Stimulated activated memory B cell treated with anti-CD40 and anti-IgM and Interleukin-4, amounts not matched to agents 10 μg/mL and 1 μg/mL and 100 μg/mL, for 72 hours (primary cell): ENCODE results near the gene WASHC4.
"Not testable (repeated sequence)": the region's sequence is repeated elsewhere in the genome, so short reads cannot be mapped to it uniquely, and the experiment has no call there.

Source experiments
- ATAC-seq: fragments of 150-1000 bp; cut with Tn5 transposase; 2 replicates; pipeline ENCODE4 v1.10.0; 2021
- H3K27ac Mint-ChIP-seq: one replicate; pipeline ENCODE4 v1.8.0; 2022; ENCODE audit warnings: mild to moderate bottlenecking, mixed read lengths
- H3K27me3 Mint-ChIP-seq: one replicate; pipeline ENCODE4 v1.8.0; 2022; ENCODE audit warnings: mixed read lengths
- H3K36me3 Mint-ChIP-seq: one replicate; pipeline ENCODE4 v1.8.0; 2022; ENCODE audit warnings: mixed read lengths
- H3K4me1 Mint-ChIP-seq: one replicate; pipeline ENCODE4 v1.8.0; 2022; ENCODE audit warnings: mixed read lengths
- H3K4me3 Mint-ChIP-seq: one replicate; pipeline ENCODE4 v1.8.0; 2022; ENCODE audit warnings: mild to moderate bottlenecking, moderate library complexity, mixed read lengths
- H3K9me3 Mint-ChIP-seq: one replicate; pipeline ENCODE4 v1.8.0; 2022; ENCODE audit warnings: mixed read lengths

The WASHC4 gene

DNA sequence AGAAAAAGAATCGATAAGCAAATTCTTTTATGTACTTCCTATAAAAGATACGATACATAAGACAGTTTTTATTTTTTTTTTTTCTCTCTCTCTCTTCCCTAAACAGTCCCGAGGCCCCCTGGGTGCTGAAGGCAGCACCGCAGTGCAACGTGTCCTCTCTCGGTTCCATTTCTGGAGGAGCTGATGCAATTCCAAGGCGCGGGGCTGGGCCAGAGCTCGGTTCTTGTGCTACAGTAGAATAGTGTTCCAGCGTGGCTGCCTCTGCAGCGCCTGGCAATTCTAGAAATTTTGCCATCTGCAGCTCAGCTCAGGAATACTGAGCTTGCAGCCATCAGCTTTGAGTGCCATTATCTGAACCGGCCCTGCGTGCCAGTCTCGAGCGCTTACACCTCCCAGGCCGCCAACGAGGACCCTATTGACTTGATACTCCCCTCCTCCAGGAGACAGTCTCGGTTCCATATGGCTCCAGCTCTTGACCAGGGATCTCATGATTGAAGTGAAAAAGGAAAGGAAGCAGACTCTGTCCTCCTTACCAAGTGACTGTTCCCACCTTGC, 23.9 kb upstream of the WASHC4 start:
- H3K36me3 Mint-ChIP-seq = no peaks in the 10 kb centered on the region
- H3K27ac Mint-ChIP-seq = no peak overlapping the region
- peak; percentile 34 for ATAC-seq
- H3K4me3 Mint-ChIP-seq = peak overlapping the region; percentile 72
- H3K27me3 Mint-ChIP-seq = peaks cover 30% of the 10 kb centered on the region
- no peaks in the 10 kb centered on the region for H3K9me3 Mint-ChIP-seq
- peaks cover 10% of the 10 kb centered on the region for H3K4me1 Mint-ChIP-seq

DNA sequence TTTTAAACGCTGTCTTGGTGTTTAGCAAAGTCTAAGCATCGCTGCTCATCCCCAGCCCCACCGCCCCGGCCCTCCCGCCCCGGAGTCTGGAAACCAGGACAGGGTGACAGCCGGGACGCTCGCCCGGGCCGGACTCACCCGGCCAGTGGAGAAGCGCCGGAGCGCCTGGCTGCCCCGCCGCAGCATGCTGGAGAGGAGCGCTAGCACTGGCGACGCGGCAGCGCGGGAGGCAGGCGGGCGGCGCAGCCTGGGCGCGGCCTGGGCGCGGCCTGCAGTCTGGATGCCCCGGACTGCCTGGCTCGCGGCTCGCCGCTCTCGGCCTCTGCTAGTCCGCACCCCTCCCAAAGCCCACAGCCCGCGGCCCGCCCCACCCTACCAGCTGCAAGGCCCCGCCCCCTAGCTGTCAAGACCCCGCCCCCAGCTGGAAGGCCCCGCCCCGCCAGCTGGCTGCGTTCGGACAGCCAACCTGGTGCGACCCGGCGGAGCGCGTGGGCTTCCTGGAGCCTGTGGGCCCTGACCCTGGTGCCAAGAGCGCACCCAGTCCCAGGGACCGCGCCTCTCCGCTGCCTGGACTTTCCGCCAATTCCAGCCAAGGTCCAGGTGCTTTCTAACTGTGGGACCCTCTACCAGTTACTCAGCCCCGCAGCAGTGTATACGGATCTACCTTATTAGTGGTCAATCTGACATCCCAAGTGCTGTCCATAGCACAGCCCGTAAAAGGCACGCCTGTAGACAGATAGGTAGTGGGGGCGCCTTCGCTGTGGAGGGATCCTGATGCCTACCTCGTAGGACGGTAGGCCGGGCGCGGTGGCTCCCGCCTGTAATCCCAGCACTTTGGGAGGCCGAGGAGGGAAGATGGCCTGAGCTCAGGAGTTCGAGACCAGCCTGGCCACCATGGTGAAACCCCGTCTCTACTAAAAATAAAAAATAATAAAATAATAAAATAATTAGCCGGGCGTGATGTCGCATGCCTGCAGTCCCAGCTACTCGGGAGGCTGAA, 23.0 kb upstream of the WASHC4 start, which contains the start of gene ALDH1L2:
Gene ALDH1L2 (minus strand): TSS at position 208 of the 1,000 bp plus-strand sequence. CDS start 22 bp downstream, at position 186.
- Mint-ChIP-seq H3K9me3 (no peaks in the 10 kb centered on the region), H3K4me3 (peak within 1 kb of the TSS; percentile 72), H3K27ac (no peak within 1 kb of the TSS), H3K27me3 (peaks cover 30% of the 10 kb centered on the region), H3K4me1 (peaks cover 10% of the 10 kb centered on the region), H3K36me3 (no peaks in the 10 kb centered on the region)
- ATAC-seq = peak; percentile 91

- no peaks in the 10 kb centered on the region for H3K36me3 Mint-ChIP-seq
- H3K27me3 Mint-ChIP-seq = peaks cover 30% of the 10 kb centered on the region
- H3K9me3 Mint-ChIP-seq = no peaks in the 10 kb centered on the region
- H3K4me3 Mint-ChIP-seq = peak overlapping the region; percentile 3
- ATAC-seq = no peak
- H3K4me1 Mint-ChIP-seq = peaks cover 10% of the 10 kb centered on the region
- H3K27ac Mint-ChIP-seq = no peak overlapping the region
Measured at GRCh38 chr12:105085501-105085900, 22.0 kb upstream of the WASHC4 start.

DNA sequence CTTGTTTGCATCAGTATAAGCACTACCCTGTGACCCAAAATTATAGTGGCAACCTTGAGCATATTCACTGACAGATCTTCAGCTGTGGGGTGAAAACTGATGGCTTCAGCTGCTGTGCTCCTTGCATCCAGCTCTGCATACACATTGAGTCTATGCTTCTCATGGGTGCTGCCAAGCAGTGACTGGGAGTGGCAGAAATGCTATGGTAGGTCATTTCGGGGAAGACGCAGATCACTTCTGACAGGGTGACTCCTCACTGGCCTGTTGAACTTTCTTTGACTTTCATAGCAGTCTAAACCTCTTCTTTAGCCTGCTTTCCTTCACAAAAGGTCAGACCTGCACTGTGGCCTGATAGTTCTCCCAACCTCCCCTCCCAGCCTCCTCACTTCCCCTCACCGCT, 17.7 kb upstream of the WASHC4 start:
- H3K4me3 Mint-ChIP-seq = no peak overlapping the region
- peaks cover 10% of the 10 kb centered on the region for H3K27me3 Mint-ChIP-seq
- no peaks in the 10 kb centered on the region for H3K36me3 Mint-ChIP-seq
- peaks cover 7% of the 10 kb centered on the region for H3K9me3 Mint-ChIP-seq
- ATAC-seq = no peak
- no peak overlapping the region for H3K27ac Mint-ChIP-seq
- no peaks in the 10 kb centered on the region for H3K4me1 Mint-ChIP-seq

DNA sequence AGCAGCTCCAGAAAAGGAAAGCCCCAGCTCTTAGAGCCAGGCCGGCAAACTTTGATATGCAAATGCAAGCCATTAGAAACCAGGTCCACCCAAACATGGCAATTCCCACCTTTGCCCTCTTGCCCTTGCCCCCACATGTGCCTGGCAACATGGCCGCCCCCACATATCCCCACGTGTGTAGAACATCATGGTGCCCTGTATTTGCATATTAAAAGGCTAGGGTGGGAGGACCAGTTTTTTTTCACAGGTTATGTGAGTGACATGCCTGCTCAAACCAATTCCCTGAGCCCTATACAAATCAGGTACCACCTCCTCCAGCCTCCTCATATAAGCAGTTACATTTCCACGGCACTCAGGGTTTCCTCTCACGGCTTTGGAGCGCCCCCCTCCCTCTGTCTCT, 17.2 kb upstream of the WASHC4 start:
- Mint-ChIP-seq H3K27ac (no peak overlapping the region), H3K27me3 (peaks cover 7% of the 10 kb centered on the region), H3K4me3 (no peak overlapping the region), H3K36me3 (no peaks in the 10 kb centered on the region), H3K4me1 (no peaks in the 10 kb centered on the region), H3K9me3 (peaks cover 9% of the 10 kb centered on the region)
- ATAC-seq = no peak

DNA sequence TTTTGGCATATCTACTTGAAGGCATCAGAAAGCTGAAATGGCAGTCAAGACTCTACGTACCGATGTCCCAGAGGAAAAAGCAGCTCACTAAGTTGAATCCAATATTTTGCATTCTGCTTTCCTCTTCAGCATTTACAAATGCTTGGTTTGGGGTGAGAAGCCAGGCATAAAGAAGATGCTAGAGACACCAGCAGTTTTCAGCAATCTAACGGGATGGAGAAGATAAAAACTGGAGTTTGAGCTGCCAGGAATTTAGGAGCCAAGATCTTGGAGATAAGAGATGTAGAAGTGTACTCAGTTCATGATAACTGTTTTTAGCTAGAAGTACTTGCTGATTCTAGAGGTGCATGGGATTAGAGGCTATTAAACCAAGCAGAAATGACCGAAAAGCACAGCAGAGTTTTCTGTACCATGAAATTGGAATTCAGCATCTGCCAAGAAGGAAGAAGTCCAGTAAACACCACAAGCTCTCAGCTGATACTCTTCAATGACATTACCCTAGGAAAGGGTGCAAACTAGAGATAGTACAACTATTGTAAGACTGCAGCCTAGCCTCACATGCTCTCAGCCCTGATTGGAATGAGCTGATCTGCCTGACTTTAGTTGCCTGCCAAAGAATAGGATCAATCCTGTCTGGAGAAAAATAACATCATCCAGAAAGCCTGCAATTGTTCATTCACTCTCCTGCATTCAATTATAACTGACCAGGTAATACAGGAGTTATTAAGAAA, 15.9 kb upstream of the WASHC4 start:
- Mint-ChIP-seq H3K4me1 (no peaks in the 10 kb centered on the region), H3K36me3 (no peaks in the 10 kb centered on the region), H3K4me3 (no peak overlapping the region), H3K9me3 (peaks cover 16% of the 10 kb centered on the region), H3K27me3 (no peaks in the 10 kb centered on the region), H3K27ac (no peak overlapping the region)
- ATAC-seq = no peak

DNA sequence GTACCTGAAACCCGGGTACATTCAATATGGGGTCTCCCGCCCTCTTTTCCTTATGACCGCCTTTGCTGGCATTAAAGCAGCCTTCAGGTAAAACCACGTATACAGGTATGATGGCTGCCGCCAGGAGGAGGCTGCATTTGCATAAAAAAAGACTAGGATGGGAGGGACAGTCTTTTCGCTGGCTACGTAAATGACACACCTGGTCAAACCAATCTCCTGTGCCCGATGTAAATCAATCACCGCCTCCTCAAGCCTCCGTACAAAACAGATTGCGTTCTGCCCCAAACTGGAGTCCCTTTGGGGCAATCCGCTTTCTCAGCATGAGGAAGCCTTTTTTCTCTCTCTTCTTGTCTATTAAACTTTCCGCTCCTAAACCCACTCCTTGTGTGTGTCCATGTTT, 15.2 kb upstream of the WASHC4 start:
- no peaks in the 10 kb centered on the region for H3K27me3 Mint-ChIP-seq
- no peak for ATAC-seq
- H3K9me3 Mint-ChIP-seq = peaks cover 16% of the 10 kb centered on the region
- H3K27ac Mint-ChIP-seq = no peak overlapping the region
- H3K36me3 Mint-ChIP-seq = no peaks in the 10 kb centered on the region
- H3K4me3 Mint-ChIP-seq = no peak overlapping the region
- H3K4me1 Mint-ChIP-seq = no peaks in the 10 kb centered on the region

DNA sequence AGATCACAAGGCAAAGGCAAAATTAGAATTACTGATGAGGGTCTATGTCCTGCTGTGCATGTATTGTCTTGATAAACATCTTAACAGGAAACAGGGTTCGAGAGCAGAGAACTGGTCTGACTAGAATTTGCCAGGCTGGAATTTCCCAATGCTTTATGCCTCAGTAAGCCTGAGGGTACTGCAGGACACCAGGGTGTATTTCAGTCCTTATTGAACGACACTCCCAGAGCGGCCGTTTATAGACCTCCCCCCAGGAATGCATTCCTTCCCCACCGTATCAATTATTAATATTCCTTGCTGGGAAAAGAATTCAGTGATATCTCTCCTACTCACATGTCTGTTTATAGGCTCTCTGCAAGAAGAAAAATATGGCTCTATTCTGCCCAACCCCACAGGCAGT, 12.2 kb upstream of the WASHC4 start:
- H3K4me1 Mint-ChIP-seq, H3K36me3 Mint-ChIP-seq, H3K4me3 Mint-ChIP-seq, ATAC-seq, H3K27ac Mint-ChIP-seq: not testable (repeated sequence)
- Mint-ChIP-seq H3K9me3 (peaks cover 19% of the 10 kb centered on the region), H3K27me3 (peaks cover 14% of the 10 kb centered on the region)

DNA sequence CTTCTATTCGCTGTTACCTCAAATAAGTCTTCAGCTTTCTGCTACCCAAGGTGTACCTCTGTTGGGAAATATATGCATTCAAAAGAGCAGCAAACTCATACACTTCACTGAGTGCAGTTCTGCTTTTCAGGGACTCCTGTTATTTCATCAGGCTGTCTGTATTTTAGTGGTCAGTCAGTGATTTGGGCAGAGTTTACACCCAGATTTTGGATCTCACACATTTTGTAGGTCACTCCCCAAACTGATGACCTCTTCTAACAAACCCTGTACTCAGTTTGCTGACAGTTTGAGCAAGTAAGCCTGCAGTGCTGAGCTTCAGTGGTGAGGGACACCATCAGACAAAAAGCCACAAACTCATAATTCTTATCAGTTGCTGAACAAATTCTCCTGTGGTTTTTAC, 8.2 kb upstream of the WASHC4 start:
- peaks cover 7% of the 10 kb centered on the region for H3K4me1 Mint-ChIP-seq
- H3K9me3 Mint-ChIP-seq = peaks cover 15% of the 10 kb centered on the region
- H3K36me3 Mint-ChIP-seq = no peaks in the 10 kb centered on the region
- peaks cover 27% of the 10 kb centered on the region for H3K27me3 Mint-ChIP-seq
- no peak overlapping the region for H3K4me3 Mint-ChIP-seq
- no peak overlapping the region for H3K27ac Mint-ChIP-seq
- no peak for ATAC-seq

DNA sequence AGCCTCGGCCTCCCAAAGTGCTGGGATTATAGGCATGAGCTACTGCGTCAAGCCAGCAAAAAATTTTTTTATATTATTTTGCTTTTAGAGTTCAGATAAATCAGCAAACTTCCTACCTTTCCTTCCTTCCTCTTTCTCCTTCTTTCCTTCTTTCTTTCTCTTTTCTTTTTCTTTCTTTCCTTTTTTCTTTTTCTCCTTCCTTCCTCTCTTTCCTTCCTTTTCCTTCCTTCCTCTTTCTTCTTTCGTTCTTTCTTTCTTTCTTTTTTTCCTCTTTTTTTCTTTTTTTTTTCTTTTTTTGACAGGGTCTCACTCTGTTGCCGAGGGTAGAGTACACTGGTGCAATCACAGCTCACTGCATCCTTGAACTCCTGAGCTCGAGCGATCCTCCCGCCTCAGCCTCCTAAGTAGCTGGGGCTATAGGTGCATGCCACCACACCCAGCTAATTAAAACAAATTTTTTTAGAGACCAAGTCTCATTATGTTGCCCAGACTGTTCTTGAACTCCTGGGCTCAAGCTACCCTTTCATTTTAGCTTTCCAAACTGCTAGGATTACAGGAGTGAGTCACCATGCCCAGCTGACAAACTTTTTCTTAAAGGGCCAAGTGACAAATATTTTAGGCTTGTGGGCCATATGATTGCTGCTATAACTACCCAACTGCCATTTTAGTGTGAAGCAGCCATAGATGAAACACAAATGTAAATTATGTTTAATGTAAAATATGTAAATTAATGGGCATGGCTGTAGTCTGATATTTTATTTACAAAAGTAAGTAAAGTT, 7.1 kb upstream of the WASHC4 start:
- Mint-ChIP-seq H3K4me1 (peaks cover 7% of the 10 kb centered on the region), H3K9me3 (peaks cover 13% of the 10 kb centered on the region), H3K27me3 (peaks cover 27% of the 10 kb centered on the region), H3K36me3 (no peaks in the 10 kb centered on the region), H3K27ac (no peak overlapping the region), H3K4me3 (no peak overlapping the region)
- ATAC-seq = no peak

- Mint-ChIP-seq H3K36me3 (no peaks in the 10 kb centered on the region), H3K27ac (no peak overlapping the region), H3K9me3 (peaks cover 11% of the 10 kb centered on the region), H3K27me3 (peaks cover 27% of the 10 kb centered on the region), H3K4me3 (no peak overlapping the region), H3K4me1 (peaks cover 7% of the 10 kb centered on the region)
- ATAC-seq = no peak
Measured at GRCh38 chr12:105100998-105101397, 6.5 kb upstream of the WASHC4 start.

DNA sequence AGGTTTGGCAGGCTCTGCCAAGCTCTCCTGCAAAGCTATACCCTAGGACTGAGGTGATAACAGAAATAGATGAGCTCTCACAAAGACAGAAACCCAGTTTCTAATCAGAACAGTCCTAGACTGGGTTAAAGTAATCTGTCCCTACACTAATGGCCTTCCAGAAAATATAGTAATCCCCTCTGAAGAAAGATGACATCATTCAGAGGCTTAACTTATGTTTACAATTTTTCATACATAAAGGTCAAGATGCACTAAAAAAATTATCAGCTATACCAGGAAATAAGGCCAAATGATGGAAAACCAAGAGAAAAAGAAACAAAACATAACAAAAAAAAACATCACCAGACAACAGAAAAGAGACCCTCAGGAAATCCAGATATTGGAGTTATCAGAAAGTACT, 4.9 kb upstream of the WASHC4 start:
- H3K36me3 Mint-ChIP-seq = no peaks in the 10 kb centered on the region
- no peak for ATAC-seq
- H3K27me3 Mint-ChIP-seq = peaks cover 27% of the 10 kb centered on the region
- no peak overlapping the region for H3K4me3 Mint-ChIP-seq
- H3K4me1 Mint-ChIP-seq = peaks cover 16% of the 10 kb centered on the region
- H3K9me3 Mint-ChIP-seq = peaks cover 5% of the 10 kb centered on the region
- no peak overlapping the region for H3K27ac Mint-ChIP-seq

DNA sequence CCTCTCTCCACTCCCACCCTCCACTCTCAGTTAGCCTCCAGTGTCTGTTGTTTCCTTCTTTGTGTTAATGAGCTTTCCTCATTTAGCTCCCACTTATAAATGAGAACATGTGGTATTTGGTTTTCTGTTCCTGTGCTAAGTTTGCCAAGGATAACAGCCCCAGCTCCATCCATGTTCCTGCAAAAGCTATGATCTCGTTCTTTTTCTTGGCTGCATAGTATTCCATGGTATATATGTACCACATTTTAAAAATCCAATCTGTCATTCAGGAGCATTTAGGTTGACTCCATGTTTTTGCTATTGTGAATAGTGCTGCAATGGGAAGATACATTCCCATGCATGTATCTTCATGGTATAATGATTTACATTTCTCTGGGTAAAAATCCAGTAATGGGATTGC, 2.8 kb upstream of the WASHC4 start:
- Mint-ChIP-seq H3K36me3 (no peaks in the 10 kb centered on the region), H3K4me3 (no peak overlapping the region), H3K9me3 (peaks cover 2% of the 10 kb centered on the region), H3K27ac (no peak overlapping the region), H3K4me1 (peaks cover 29% of the 10 kb centered on the region), H3K27me3 (peaks cover 18% of the 10 kb centered on the region)
- no peak for ATAC-seq

DNA sequence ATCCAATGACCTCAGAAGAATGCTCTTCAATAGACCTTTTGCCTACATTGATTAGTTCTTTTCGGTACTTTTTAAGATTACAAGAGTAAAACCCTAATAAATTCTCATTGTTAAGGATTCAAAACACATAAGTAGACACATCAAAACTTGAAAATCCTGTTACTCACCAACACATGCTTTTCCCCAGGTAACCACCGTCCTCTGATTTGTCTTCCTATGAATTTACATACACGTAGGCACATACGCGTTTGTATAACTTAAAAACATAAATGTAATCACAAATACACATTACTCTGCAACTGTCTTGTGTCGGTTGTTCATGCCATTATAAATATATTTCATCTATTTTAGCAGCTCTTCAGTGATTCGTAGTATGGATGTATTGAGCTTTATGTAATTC, 910 bp upstream of the WASHC4 start:
- Mint-ChIP-seq H3K27ac (peak overlapping the region; percentile 95), H3K9me3 (peaks cover 2% of the 10 kb centered on the region), H3K27me3 (peaks cover 9% of the 10 kb centered on the region), H3K36me3 (peaks cover under 1% of the 10 kb centered on the region), H3K4me3 (peak overlapping the region; percentile 93), H3K4me1 (peaks cover 27% of the 10 kb centered on the region)
- no peak for ATAC-seq

GRCh38 chr12:105107171-105107493, 399 bp upstream of the WASHC4 start:
- Mint-ChIP-seq H3K9me3 (peaks cover 2% of the 10 kb centered on the region), H3K27ac (peak overlapping the region; percentile 95), H3K27me3 (peaks cover 9% of the 10 kb centered on the region), H3K36me3 (peaks cover 5% of the 10 kb centered on the region), H3K4me1 (peaks cover 32% of the 10 kb centered on the region), H3K4me3 (peak overlapping the region; percentile 93)
- peak; percentile 0 for ATAC-seq
